HEK293 (cell line): ENCODE measurements around the gene GPR84.
A peak's percentile ranks its signal among the peaks of the same experiment; 100 is the strongest.

ENCODE experiments used
- CTCF ChIA-PET: fragments of 350-600 bp; formaldehyde crosslinking; extraction: SDS; loops from one replicate; lab custom pipeline; 2021; ENCODE audit warnings: antibody characterized with exemption; lab: Yijun Ruan, JAX
- POLR2A ChIA-PET: fragments of 300-600 bp; formaldehyde crosslinking; extraction: SDS; loops from one replicate; lab custom pipeline; 2020; ENCODE audit warnings: antibody characterized with exemption, inconsistent platforms; lab: Yijun Ruan, JAX
- H3K27ac ChIP-seq: fragments of 200-500 bp; sonication (Bioruptor generic); 2 replicates; pipeline ENCODE4 v1.5.1; 2014; ENCODE audit warnings: low read depth, low read length, control low read depth, inconsistent platforms; ENCODE audit errors: extremely low read depth
- H3K36me3 ChIP-seq, 2 experiments: fragments of 200-500 bp in 1 of 2; sonication (Bioruptor generic) in 1 of 2; 1 replicate in 1 of 2; 2 replicates in 1 of 2; pipeline ENCODE4 v1.5.1; 2014 to 2017; ENCODE audit warnings: inconsistent platforms in 2 of 2, low read length in 2 of 2; ENCODE audit not compliant: control insufficient read depth in 2 of 2, insufficient read depth in 1 of 2
- H3K4me1 ChIP-seq: fragments of 200-500 bp; sonication (Bioruptor generic); 2 replicates; pipeline ENCODE4 v1.5.1; 2014; ENCODE audit warnings: mild to moderate bottlenecking, low read length, inconsistent platforms; ENCODE audit not compliant: control insufficient read depth, insufficient read depth
- H3K4me3 ChIP-seq: 2 replicates; pipeline ENCODE4 v1.5.1; 2011; ENCODE audit warnings: low read depth, mild to moderate bottlenecking, control low read depth, low read length, moderate library complexity
- H3K9me3 ChIP-seq: fragments of 200-500 bp; sonication (Bioruptor generic); 2 replicates; pipeline ENCODE4 v1.5.1; 2014; ENCODE audit warnings: low read depth, low read length, inconsistent platforms; ENCODE audit not compliant: control insufficient read depth, insufficient read depth
- KLF9 ChIP-seq: fragments of 450-650 bp; formaldehyde crosslinking; IDR thresholded peaks from 2 replicates; pipeline ENCODE4 v1.5.1; 2016; ENCODE audit warnings: missing biosample characterization, missing genetic modification characterization, low read depth
- OSR2 ChIP-seq: fragments of 450-650 bp; formaldehyde crosslinking; IDR thresholded peaks from 2 replicates; pipeline ENCODE4 v1.5.1; 2016; ENCODE audit warnings: missing biosample characterization, missing genetic modification characterization
- PRDM1 ChIP-seq: fragments of 450-650 bp; formaldehyde crosslinking; IDR thresholded peaks from 2 replicates; pipeline ENCODE4; 2016; ENCODE audit warnings: missing biosample characterization, missing genetic modification characterization
- SETDB1 ChIP-seq: IDR thresholded peaks from one replicate; pipeline ENCODE4 v1.6.1; 2017; ENCODE audit warnings: mild to moderate bottlenecking, low read length, moderate library complexity, mixed read lengths; ENCODE audit not compliant: insufficient read length
- SP3 ChIP-seq: fragments of 450-650 bp; formaldehyde crosslinking; IDR thresholded peaks from 2 replicates; pipeline ENCODE4 v1.5.1; 2016; ENCODE audit warnings: missing biosample characterization, missing genetic modification characterization
- ZBTB1 ChIP-seq: fragments of 450-650 bp; formaldehyde crosslinking; IDR thresholded peaks from 2 replicates; pipeline ENCODE4 v1.5.1; 2016; ENCODE audit warnings: missing biosample characterization, missing genetic modification characterization
- ZFP3 ChIP-seq: fragments of 450-650 bp; formaldehyde crosslinking; IDR thresholded peaks from 2 replicates; pipeline ENCODE4 v1.5.1; 2016; ENCODE audit warnings: low read depth, missing biosample characterization, missing genetic modification characterization
- ZNF148 ChIP-seq: fragments of 450-650 bp; formaldehyde crosslinking; IDR thresholded peaks from 2 replicates; pipeline ENCODE4 v1.5.0; 2017; ENCODE audit warnings: missing biosample characterization, missing genetic modification characterization, borderline replicate concordance
- ZNF184 ChIP-seq: fragments of 450-650 bp; IDR thresholded peaks from 2 replicates; pipeline ENCODE4 v1.5.1; 2018; ENCODE audit warnings: missing biosample characterization, mild to moderate bottlenecking, missing genetic modification characterization
- ZNF214 ChIP-seq: fragments of 450-650 bp; formaldehyde crosslinking; IDR thresholded peaks from 2 replicates; pipeline ENCODE4 v1.5.1; 2017; ENCODE audit warnings: missing biosample characterization, mild to moderate bottlenecking, missing genetic modification characterization, borderline replicate concordance
- ZNF221 ChIP-seq: fragments of 450-650 bp; formaldehyde crosslinking; IDR thresholded peaks from 2 replicates; pipeline ENCODE4 v1.5.1; 2017; ENCODE audit warnings: missing biosample characterization, missing genetic modification characterization, borderline replicate concordance
- ZNF248 ChIP-seq: fragments of 450-650 bp; formaldehyde crosslinking; IDR thresholded peaks from 2 replicates; pipeline ENCODE4 v1.5.1; 2017; ENCODE audit warnings: missing biosample characterization, missing genetic modification characterization
- ZNF292 ChIP-seq: fragments of 450-650 bp; formaldehyde crosslinking; IDR thresholded peaks from 2 replicates; pipeline ENCODE4 v1.5.1; 2016; ENCODE audit warnings: low read depth, missing biosample characterization, missing genetic modification characterization, borderline replicate concordance
- ZNF341 ChIP-seq: fragments of 450-650 bp; formaldehyde crosslinking; IDR thresholded peaks from 2 replicates; pipeline ENCODE4; 2016; ENCODE audit warnings: low read depth, missing biosample characterization, missing genetic modification characterization
- ZNF600 ChIP-seq: fragments of 450-650 bp; formaldehyde crosslinking; IDR thresholded peaks from 2 replicates; pipeline ENCODE4 v1.5.1; 2016; ENCODE audit warnings: missing biosample characterization, missing genetic modification characterization
- ZNF654 ChIP-seq: fragments of 450-650 bp; formaldehyde crosslinking; IDR thresholded peaks from 2 replicates; pipeline ENCODE4 v1.5.1; 2016; ENCODE audit warnings: low read depth, missing biosample characterization, missing genetic modification characterization
- ZNF660 ChIP-seq: fragments of 450-650 bp; IDR thresholded peaks from 2 replicates; pipeline ENCODE4 v1.5.1; 2018; ENCODE audit warnings: missing biosample characterization, mild to moderate bottlenecking, missing genetic modification characterization
- ZNF664 ChIP-seq: fragments of 450-650 bp; formaldehyde crosslinking; IDR thresholded peaks from 2 replicates; pipeline ENCODE4 v1.5.1; 2016; ENCODE audit warnings: missing biosample characterization, missing genetic modification characterization
- ZNF701 ChIP-seq: fragments of 450-650 bp; formaldehyde crosslinking; IDR thresholded peaks from 2 replicates; pipeline ENCODE4 v1.5.1; 2016; ENCODE audit warnings: missing biosample characterization, missing genetic modification characterization
- TF ChIP-seq, protein P1 (sequence below): fragments of 450-650 bp; formaldehyde crosslinking; IDR thresholded peaks from 2 replicates; pipeline ENCODE4 v1.5.1; 2016; ENCODE audit warnings: missing biosample characterization, missing genetic modification characterization

GPR84 gene

GRCh38 chr12:54405106-54405505 is 40.8 kb upstream of the GPR84 start:
- TF ChIP-seq ZBTB1 (no peak), ZFP3 (tag by site-specific recombination) (no peak), ZNF341 (tag by site-specific recombination) (no peak), ZNF292 (no peak), ZNF184 (tag by site-specific recombination) (no peak), ZNF248 (tag by site-specific recombination) (no peak), ZNF148 (tag by site-specific recombination) (no peak), ZNF664 (tag by site-specific recombination) (no peak), SETDB1 (no peak), ZNF214 (tag by site-specific recombination) (no peak), ZNF600 (no peak), ZNF221 (no peak), SP3 (no peak), ZNF701 (tag by site-specific recombination) (no peak), OSR2 (tag by site-specific recombination) (no peak)
- H3K9me3 ChIP-seq = no peaks in the 10 kb centered on the region
- H3K27ac ChIP-seq = no peak overlapping the region
- ChIA-PET POLR2A (no interaction called here), CTCF (interaction anchor here (0.6 to 12.2 kb wide), 8 partner anchors 9 to 125 kb away, joined by 3 to 924 read pairs (median 18); partner anchors contain the start of gene ITGA5)
- no peaks in the 10 kb centered on the region for H3K4me1 ChIP-seq
- H3K36me3 ChIP-seq = peaks cover 12 to 86% of the 10 kb centered on the region in 2 experiments
- H3K4me3 ChIP-seq = no peak overlapping the region

- TF ChIP-seq, protein P1, sequence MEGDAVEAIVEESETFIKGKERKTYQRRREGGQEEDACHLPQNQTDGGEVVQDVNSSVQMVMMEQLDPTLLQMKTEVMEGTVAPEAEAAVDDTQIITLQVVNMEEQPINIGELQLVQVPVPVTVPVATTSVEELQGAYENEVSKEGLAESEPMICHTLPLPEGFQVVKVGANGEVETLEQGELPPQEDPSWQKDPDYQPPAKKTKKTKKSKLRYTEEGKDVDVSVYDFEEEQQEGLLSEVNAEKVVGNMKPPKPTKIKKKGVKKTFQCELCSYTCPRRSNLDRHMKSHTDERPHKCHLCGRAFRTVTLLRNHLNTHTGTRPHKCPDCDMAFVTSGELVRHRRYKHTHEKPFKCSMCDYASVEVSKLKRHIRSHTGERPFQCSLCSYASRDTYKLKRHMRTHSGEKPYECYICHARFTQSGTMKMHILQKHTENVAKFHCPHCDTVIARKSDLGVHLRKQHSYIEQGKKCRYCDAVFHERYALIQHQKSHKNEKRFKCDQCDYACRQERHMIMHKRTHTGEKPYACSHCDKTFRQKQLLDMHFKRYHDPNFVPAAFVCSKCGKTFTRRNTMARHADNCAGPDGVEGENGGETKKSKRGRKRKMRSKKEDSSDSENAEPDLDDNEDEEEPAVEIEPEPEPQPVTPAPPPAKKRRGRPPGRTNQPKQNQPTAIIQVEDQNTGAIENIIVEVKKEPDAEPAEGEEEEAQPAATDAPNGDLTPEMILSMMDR (tag by site-specific recombination) = peak; percentile 84
- TF ChIP-seq ZNF654 (tag by site-specific recombination) (peak; percentile 11; the same call in 1 of the 2 replicates), ZNF660 (tag by site-specific recombination) (0 out of 2 replicates have a peak, but pooled peaks have one; percentile 23), PRDM1 (tag by site-specific recombination) (peak; percentile 64), KLF9 (tag by site-specific recombination) (no peak)
- Histone ChIP-seq H3K9me3 (no peaks in the 10 kb centered on the region), H3K4me3 (no peak overlapping the region), H3K4me1 (no peaks in the 10 kb centered on the region), H3K36me3 (peaks cover 13 to 91% of the 10 kb centered on the region in 2 experiments), H3K27ac (no peak overlapping the region)
- ChIA-PET POLR2A (interaction anchor here (0.6 kb wide), 1 partner anchor 18 kb away, joined by 11 read pairs; no protein-coding TSS in a partner anchor), CTCF (interaction anchor here (0.6 to 12.2 kb wide), 15 partner anchors 8 to 126 kb away, joined by 3 to 924 read pairs (median 5); partner anchors contain the start of gene ITGA5)
Observed at GRCh38 chr12:54404061-54405004, 40.0 kb upstream of the GPR84 start.
